AG08395 (cell line): ENCODE data around the gene CLK1.
A peak's percentile ranks its signal among the peaks of the same experiment; 100 is the strongest.
"Not testable (repeated sequence)": the region's sequence is repeated elsewhere in the genome, so short reads cannot be mapped to it uniquely, and the experiment has no call there.

Experiments
- DNase-seq: peaks from one replicate; pipeline ENCODE4 v3.0.0; 2012; ENCODE audit warnings: mixed read lengths, low spot score

Gene CLK1

DNA sequence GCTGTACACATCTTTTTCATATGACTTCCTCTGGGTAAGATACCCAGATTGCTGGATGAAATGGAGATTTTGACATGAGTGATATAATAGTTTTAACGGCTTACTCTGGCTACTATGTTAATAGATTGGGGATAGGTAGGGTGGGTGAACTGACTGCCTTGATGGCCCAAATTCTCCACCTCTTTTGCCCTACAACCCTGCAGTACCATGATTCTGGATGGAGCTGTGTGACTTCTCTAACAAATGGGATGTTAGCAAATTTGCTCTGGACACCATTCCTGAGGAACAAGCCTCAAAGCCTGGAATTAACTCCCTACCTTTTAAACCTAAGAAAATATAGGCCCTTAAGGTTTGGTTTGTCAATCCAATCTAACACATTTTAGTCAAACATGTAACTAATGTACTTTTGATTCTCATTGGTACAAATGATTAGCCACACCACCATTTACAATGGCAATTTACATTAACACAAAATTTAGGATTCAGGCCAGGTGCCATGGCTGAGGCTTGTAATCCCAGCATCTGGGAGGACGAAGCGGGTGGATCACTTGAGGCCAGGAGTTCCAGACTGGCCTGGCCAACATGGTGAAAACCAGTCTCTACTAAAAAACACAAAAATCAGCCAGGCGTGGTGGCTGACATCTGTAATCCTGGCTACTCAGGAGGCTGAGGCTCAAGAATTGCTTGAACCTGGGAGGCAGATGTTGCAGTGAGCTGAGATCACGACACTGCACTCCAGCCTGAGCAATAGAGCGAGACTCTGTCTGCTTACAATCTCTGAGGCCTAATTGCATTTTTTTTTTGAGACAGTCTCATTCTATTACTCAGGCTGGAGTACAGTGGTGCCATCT is 12.8 kb downstream of the CLK1 start:
- no peak for DNase-seq

DNA sequence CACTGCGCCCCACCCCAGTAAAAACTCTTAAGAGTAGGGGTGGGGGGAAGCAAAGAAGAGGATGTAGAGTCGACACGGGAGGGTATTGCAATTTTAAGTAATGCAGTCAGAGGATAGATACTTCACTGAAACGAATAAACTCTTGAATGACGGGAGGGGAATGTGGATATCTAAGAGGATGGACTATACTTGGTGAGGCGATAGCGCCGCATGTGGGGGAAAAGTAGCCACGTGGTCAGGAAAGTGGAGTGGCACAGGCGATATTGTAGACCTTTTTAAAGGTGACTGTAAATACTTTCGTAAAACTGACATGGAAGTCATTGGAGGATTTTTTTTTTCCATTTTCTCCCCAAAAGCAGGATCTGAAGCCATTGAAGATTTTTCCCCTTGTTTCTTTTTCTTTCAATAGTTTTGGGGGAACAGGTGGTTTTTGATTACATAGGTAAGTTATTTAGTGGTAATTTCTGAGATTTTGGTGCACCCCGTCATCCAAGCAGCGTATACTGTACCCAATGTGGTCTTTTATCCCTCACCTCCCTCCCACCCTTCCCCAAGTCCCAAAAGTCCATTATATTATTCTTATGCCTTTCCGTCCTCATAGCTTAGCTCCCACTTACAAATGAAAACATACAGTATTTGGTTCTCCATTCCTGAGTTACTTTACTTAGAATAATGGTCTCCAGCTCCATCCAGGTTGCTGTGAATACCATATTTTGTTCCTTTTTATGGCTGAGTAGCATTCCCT is 13.8 kb downstream of the CLK1 start:
- DNase-seq, result no peak

- DNase-seq, result no peak
These were observed 16.5 kb downstream of the CLK1 start for GRCh38 chr2:200847939-200848338.

DNA sequence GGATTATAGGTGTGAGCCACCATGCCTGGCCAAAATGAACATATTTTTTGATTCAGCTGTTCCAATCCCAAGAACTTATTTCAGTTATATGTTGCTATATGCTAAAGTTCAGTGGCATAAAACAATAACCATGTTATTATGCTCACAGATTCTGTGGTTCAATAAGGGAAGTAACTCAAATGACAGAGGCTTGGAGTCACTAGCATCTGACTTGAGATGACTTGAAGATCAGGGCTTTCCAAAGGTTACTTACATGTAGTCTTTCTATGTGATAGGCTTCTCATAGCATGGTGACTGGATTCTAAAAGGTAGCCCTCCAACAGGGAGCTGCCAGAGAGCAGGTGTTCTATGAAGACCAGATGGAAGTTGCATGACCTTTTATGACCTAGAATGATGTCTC is 17.2 kb downstream of the CLK1 start:
- DNase-seq, result no peak

DNA sequence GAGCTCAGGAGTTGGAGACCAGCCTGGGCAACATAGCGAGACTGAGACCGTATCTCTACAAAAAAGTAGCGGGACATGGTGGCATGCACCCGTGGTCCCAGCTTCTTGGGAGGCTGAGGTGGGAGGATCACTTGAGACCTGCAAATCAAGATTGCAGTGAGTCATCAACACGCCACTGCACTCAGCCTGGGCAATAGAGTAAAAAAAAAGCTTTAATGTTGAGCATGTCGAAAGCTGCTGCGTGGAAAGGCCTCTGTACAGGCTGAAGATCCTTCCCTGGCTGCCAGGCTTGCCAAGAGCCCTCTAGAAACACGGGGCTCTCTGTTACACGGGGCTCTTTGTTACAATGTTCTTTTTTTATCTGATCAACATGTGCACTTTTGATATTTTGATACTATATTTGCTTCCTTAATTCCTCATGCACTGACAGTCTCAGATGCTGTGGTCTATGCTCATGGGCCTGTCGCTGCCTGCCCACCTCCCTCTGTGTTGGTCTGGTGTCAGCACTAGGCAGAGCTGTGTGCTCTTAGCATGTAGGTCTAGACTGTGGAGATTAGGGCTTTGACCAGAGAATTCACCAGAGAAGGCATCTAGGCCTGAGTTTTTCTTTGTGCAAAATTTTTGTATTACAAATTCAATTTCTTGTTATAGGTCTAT is 18.7 kb downstream of the CLK1 start:
- DNase-seq, result no peak

DNA sequence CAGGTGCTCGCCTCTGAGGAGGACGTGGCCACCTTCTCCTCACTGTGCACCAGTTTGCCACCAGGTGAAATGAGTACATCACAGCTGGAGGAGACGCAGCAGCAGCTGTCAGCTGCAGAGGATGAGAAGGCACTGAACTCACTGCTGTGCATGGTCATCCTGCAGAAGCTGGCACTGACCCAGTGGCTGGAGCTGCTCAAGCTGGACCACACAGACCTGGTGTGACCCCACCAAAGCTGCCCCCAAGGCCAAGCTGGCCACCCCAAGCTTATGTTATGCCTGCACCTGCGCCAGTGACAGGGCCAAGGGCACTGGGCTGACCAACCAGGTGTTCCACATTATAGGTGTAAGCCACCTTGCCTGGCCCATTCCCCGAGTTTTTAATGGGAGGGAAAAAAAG is 19.3 kb downstream of the CLK1 start:
- no peak for DNase-seq

DNA sequence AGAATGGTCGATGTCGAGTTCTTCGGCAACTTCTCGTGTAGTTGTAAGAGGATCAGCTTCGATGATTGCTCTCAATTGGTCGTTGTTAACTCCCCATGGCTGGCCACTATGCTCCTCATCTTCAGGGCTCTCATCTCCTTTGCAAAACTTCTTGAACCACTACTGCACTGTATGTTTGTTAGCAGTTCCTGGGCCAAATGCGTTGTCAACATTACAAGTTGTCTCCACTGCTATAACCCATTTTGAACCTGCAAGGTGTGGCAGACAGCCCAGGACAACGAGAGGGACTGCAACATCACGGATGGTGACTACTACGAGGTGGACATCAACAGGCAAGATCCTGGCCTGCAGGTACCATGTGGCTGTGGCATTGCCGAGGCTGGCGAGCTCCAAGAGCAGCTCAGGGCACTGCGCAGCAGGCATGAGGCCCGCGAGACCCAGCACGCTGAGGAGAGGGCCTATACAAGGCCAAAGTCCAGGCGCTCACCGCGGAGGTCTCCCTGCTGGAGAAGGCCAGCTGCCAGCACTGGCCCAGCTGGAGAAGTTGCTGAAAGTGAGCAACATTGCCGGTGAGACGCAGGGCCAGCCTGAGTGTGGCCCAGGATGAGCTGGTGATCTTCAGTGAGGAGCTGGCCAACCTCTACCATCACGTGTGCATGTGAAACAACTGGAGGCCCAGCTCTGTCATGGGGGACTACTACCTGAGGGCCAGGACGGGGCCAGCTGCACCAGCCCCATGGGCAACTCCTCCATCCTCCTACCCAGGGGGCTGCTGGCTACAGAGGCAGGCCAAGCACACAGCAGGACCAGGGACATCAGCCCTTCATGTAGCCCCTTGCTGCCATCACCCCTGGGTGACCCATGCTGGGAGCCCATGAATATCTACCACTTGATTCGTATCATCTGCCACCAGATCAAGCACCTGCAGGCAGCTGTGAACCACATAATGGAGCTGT is 20.2 kb downstream of the CLK1 start:
- DNase-seq, result no peak

- no peak for DNase-seq
These were observed 24.9 kb downstream of the CLK1 start for GRCh38 chr2:200839513-200839912.

GRCh38 chr2:200834701-200835100 is 29.8 kb downstream of the CLK1 start:
- DNase-seq, result no peak

DNA sequence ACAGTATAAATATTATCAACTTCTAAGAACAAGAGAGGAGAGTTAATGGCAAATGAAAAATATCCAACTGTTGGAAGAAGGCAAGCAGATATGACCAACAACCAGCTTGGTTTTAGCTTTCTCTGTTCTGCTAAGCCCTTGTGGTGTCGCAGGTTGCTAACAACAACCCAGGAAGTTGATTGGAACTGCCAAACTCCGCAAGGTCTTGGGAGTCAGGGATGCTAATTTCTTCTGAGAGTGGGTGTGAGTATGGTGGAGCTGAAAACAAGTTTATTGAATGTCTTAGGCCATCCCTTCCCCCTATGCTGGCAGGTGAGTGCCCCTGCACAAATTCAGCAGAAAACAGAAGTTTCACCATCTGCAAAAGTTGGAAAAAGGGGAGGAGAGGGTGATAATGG is 35.2 kb downstream of the CLK1 start:
- DNase-seq, result no peak

GRCh38 chr2:200828572-200829257 is 35.7 kb downstream of the CLK1 start:
- no peak for DNase-seq

- DNase-seq, result no peak
These were observed 36.4 kb downstream of the CLK1 start for GRCh38 chr2:200828104-200828503.

DNA sequence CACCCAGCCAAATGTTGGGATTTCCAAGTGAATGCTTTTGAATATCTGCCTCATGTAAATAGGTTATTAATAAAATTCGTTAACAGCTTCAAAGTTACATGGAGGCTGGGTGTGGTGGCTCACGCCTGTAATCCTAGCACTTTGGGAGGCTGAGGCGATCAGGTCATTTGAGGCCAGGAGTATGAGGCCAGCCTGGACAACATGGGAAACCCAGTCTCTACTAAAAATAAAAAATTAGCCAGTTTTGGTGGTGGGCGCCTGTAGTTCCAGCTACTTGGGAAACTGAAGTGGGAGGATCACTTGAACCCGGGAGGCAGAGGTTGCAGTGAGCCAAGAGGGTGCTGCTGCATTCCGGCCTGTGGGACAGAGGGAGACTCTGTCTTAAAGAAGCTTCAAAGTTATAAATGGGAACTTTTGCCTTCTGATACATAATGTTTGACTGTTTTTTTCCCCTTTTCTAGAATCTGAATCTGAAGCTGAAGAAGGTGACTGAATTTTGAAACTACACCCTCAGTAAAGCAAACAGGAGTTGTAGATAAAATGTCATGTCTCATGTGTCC is 42.7 kb downstream of the CLK1 start:
- DNase-seq, result no peak

- DNase-seq, result no peak
These were observed 43.8 kb downstream of the CLK1 start for GRCh38 chr2:200820573-200821234.

GRCh38 chr2:200818732-200819131 is 45.7 kb downstream of the CLK1 start:
- DNase-seq, result not testable (repeated sequence)

- no peak for DNase-seq
These were observed 49.5 kb downstream of the CLK1 start for GRCh38 chr2:200814917-200815316.

GRCh38 chr2:200814276-200814815 is 50.1 kb downstream of the CLK1 start:
- no peak for DNase-seq

GRCh38 chr2:200812122-200813022 is 52.1 kb downstream of the CLK1 start:
- peak; percentile 73 for DNase-seq
